ENCODE measurements around the gene YWHAQ.
"Not testable (repeated sequence)": the region's sequence is repeated elsewhere in the genome, so short reads cannot be mapped to it uniquely, and the experiment has no call there.

The YWHAQ gene

DNA sequence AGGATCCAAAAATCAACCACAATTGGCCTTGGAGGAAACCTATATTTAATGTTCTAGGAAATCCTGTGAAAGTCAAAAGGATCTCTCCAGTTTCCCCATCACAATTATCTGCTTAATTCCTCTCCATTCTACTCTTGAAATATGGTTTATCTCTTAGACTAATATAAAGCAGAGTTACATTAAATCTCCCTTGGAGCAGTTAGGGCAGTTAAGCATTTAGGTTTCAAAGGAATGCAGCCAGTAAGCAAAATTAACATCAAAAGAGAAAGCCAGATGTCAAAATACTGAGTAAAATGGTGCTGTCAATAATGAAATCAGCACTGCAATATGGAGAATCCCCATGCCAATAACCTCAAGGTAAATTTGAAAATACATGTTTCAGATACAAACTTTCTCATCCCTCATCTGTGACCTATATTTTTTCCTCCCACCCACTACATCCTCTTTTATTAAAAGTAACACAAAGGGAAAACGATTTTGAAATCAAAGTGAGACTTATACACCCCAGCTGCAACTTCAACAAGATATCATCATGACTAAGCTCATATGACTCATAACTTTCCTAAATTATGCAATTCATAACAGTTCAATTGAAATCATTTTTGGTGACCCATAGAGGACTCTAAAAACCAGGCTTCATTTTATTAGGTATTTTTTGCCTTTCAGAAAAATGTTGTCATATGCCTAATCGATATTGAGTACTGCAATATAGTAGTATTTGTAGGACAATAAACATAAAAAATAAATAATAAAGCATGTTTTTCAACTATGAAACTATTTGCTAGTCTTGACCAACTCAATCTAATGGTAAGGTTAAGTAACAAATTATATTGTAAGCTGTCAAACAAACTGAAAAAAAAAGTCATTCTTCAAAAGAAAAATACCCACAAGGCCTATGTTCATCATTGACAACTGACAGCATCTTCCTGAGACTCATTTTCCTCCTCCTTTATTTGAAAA is 78.3 kb downstream of the YWHAQ start:
- DNase-seq (ENCODE audit: low spot score): no peak

GRCh38 chr2:9550859-9551391 is 79.9 kb downstream of the YWHAQ start:
- DNase-seq (ENCODE audit: low spot score): not testable (repeated sequence)

GRCh38 chr2:9549420-9549819 is 81.4 kb downstream of the YWHAQ start:
- no peak for DNase-seq (ENCODE audit: low spot score)

DNA sequence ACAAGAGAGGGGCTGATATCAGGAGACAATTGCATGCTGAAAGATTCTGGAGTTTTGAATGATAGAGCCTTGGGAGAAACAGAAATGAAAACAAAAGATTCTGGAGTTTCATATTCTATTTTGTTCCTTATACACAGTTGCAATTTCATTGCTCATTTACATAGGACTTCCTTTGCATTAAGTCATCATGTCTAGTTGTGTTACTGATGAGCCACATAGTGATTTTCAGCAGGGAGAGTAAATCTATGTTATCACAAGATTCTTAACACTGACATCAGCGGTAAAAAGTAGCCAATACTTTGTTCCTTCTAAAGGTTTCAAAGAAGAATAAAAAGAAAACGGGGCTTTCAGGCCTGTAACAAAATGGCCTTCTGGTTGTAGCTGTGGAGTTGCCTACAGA is 82.3 kb downstream of the YWHAQ start:
- no peak for DNase-seq (ENCODE audit: low spot score)

DNA sequence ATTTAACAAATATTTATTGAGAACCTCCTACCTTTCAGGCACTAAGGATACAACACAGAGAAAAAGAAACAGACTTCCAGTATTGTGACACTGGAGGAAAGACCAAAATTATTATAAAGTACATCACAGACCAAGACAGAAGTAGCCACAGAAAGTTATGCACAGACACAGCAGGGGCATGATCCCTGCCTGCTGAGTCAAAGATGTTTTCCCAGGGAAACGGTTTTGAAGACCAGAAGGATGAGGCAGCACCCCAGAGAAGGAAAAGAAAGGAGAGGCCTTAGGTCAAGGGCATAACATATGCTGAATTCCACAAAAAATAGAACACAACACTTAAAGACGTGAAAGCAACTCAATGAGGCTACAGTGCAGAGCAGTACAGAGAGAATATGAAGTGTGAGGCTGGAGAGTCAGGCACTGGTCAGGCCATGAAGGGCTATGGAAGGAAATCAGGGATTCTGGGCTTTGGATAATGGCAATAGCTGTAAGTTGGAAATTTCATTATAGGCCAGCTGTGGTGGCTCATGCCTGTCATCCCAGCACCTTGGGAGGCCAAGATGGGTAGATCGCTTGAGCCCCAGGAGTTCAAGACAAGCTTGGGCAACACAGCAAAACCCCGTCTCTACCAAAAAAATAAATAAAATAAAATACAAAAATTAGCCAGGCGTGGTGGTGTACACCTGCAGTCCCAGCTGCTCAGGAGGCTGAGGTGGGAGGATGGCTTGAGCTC is 83.4 kb downstream of the YWHAQ start:
- no peak for DNase-seq (ENCODE audit: low spot score)

GRCh38 chr2:9545502-9545901 is 85.3 kb downstream of the YWHAQ start:
- DNase-seq (ENCODE audit: low spot score): no peak

DNA sequence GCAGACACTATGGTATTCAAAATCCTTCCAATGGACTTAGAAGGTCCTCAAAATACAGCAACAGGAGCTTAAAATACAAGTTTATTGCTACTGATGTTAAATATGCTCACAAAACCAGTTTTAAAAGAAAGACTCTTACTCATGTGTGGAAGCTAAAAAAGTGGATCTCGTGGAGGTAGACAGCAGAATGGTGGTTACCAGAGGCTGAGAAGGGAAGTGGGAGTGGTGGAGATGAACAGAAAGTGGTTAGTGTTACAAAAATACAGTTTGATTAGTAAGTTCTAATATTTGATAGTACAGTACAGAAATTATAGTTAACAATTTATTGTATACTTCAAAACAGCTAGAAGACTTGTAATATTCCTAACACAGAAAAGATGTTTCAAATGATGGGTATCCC is 87.2 kb downstream of the YWHAQ start:
- no peak for DNase-seq (ENCODE audit: low spot score)

GRCh38 chr2:9539531-9539930 is 91.3 kb downstream of the YWHAQ start:
- no peak for DNase-seq (ENCODE audit: low spot score)

DNA sequence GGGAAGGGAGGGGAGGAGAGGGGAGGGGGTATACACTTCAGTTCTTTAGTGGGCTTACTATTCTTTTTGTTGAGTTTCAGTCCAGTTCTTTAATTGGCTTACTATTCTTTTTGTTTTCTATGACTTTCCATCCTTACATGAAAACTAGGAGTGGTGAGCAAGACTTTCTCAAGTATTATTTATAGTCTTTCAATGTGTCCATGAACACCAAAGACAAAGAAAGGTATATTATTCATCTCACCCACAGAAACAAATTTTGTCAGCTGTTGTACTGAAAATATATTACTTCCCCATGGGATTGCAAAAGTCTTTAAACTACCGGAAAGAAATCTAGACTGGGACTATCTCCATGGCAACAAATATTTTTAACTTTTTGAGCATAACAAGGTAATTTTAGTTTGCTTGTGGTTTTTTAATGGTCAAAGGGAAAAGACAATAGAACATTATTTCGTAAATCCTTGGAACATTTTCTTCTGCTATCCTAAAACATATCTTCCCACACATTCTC is 92.7 kb downstream of the YWHAQ start:
- no peak for DNase-seq (ENCODE audit: low spot score)

- no peak for DNase-seq (ENCODE audit: low spot score)
Measured at GRCh38 chr2:9536504-9536903, 94.3 kb downstream of the YWHAQ start.

- no peak for DNase-seq (ENCODE audit: low spot score)
Measured at GRCh38 chr2:9535177-9535576, 95.6 kb downstream of the YWHAQ start.
